OCI-LY3 (cell line): ENCODE measurements around the gene PTPN21.

Experiments used
- CTCF ChIP-seq: fragments of 200-600, 300-600 bp; sonication (generic); IDR thresholded peaks from 2 replicates; pipeline ENCODE4 v1.5.1; 2014; ENCODE audit warnings: antibody characterized with exemption, low read length, low read depth
- EZH2phosphoT487 ChIP-seq: fragments of 200-600 bp; shearing (Covaris generic); IDR thresholded peaks from 2 replicates; pipeline ENCODE4 v1.6.1; 2018; ENCODE audit warnings: antibody characterized with exemption, mixed run types, low read depth

- no peak for TF ChIP-seq CTCF
- TF ChIP-seq EZH2phosphoT487, result no peak
Observed at GRCh38 chr14:88522393-88522792, 32.4 kb downstream of the PTPN21 start.
